H1 (cell line): Measurements from ENCODE around the gene PPP1R3F. TPM values are rescaled to one million over a fixed set of nuclear protein-coding genes. Genes with fewer than 3 reads are reported as not detected.

Experiments used
- EGR1 ChIP-seq: IDR thresholded peaks from 2 replicates; pipeline ENCODE4 v1.6.1; 2011; ENCODE audit warnings: low read depth, low read length, borderline replicate concordance
- GABPA ChIP-seq: IDR thresholded peaks from 2 replicates; pipeline ENCODE4 v1.6.1; 2011; ENCODE audit warnings: mild to moderate bottlenecking, low read length, moderate library complexity, borderline replicate concordance; ENCODE audit not compliant: insufficient read depth
- JUND ChIP-seq: IDR thresholded peaks from 2 replicates; pipeline ENCODE4 v1.6.1; 2011; ENCODE audit warnings: mild to moderate bottlenecking, improper control_type of control experiment, low read length
- KDM1A ChIP-seq: fragments of 200-600, 300-600 bp; sonication (generic); IDR thresholded peaks from 2 replicates; pipeline ENCODE4 v1.7.1; 2016; ENCODE audit warnings: mild to moderate bottlenecking, low read length, borderline replicate concordance
- POLR2A ChIP-seq, 2 experiments: IDR thresholded peaks; 1 replicate in 1 of 2; 2 replicates in 1 of 2; pipeline ENCODE4 v1.6.1; 2011; ENCODE audit warnings: low read depth in 2 of 2, low read length in 2 of 2, mild to moderate bottlenecking in 2 of 2; ENCODE audit errors: control extremely low read depth in 1 of 2
- POU5F1 ChIP-seq: IDR thresholded peaks from 2 replicates; pipeline ENCODE4 v1.6.1; 2011; ENCODE audit warnings: low read depth, mild to moderate bottlenecking, low read length, moderate library complexity
- RAD21 ChIP-seq, 2 experiments: IDR thresholded peaks in 1 of 2; conservative IDR thresholded peaks in 1 of 2; 2 replicates each; pipeline ENCODE4 v1.6.1; 2011; ENCODE audit warnings: low read depth in 2 of 2, low read length in 2 of 2, improper control_type of control experiment in 1 of 2, inconsistent platforms in 1 of 2, mild to moderate bottlenecking in 1 of 2, moderate library complexity in 1 of 2
- TAF1 ChIP-seq: IDR thresholded peaks from 2 replicates; pipeline ENCODE4 v1.6.1; 2011; ENCODE audit warnings: mild to moderate bottlenecking, low read depth, low read length
- polyA plus RNA-seq, 7 experiments: library from polyadenylated mRNA; depleted of rRNA in 3 of 7; stranded (reverse) in 5 of 7; unstranded in 2 of 7; fragments of >200 nt in 5 of 7; fragments of 200-250 nt in 2 of 7; gene quantifications; 1 replicate in 5 of 7; 2 replicates in 1 of 7; 4 replicates in 1 of 7; pipeline versions ENCODE4 v1.2.1 to v1.2.3, GENCODE V29; 2011 to 2013; ENCODE audit warnings: missing spikeins in 2 of 7, mixed read lengths in 2 of 7
- total RNA-seq: library from RNA; stranded (reverse); fragmentation: NEBNext Ultra II Directional; extraction: Animal tissue kit (Norgen Biotek cat#: 25700); gene quantifications from 2 replicates; pipeline ENCODE4 v1.2.1, GENCODE V29; 2021
- TF ChIP-seq, protein P1 (sequence below): fragments of 300-600 bp; sonication (generic); IDR thresholded peaks from 2 replicates; pipeline ENCODE4 v1.7.1; 2012; ENCODE audit warnings: low read length, moderate library complexity, mild to moderate bottlenecking, inconsistent platforms; ENCODE audit not compliant: insufficient replicate concordance
- TF ChIP-seq, protein P2 (sequence below): IDR thresholded peaks from 2 replicates; pipeline ENCODE4 v1.6.1; 2012; ENCODE audit warnings: low read length, inconsistent platforms

The PPP1R3F gene
- total and polyA plus RNA-seq, 2 of the 8 experiments (the other 6 are each of a cell fraction or from before 2014, with no cell fraction given) = 5.1 to 6.8 TPM

DNA sequence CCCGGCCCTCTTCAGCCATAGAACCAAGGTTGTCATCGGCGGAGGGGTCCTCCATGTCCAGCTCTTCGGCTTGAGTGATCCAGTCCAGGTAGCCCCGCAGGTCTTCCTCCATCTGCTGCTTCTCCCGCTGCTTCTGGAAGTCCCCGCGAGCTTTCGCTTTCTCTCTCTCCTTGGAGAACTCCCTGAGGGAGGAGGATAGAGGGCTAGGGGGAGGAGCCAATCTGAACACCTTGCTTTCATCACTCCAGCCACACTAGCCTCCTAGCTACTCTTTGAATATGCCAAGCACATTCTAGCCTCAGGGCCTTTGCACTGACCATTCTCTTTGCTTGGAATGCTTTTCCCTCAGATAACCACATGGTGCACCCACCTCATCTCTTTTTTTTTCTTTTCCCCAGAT lies 42.6 kb upstream of the PPP1R3F start (continued):
- TF ChIP-seq, protein P1, sequence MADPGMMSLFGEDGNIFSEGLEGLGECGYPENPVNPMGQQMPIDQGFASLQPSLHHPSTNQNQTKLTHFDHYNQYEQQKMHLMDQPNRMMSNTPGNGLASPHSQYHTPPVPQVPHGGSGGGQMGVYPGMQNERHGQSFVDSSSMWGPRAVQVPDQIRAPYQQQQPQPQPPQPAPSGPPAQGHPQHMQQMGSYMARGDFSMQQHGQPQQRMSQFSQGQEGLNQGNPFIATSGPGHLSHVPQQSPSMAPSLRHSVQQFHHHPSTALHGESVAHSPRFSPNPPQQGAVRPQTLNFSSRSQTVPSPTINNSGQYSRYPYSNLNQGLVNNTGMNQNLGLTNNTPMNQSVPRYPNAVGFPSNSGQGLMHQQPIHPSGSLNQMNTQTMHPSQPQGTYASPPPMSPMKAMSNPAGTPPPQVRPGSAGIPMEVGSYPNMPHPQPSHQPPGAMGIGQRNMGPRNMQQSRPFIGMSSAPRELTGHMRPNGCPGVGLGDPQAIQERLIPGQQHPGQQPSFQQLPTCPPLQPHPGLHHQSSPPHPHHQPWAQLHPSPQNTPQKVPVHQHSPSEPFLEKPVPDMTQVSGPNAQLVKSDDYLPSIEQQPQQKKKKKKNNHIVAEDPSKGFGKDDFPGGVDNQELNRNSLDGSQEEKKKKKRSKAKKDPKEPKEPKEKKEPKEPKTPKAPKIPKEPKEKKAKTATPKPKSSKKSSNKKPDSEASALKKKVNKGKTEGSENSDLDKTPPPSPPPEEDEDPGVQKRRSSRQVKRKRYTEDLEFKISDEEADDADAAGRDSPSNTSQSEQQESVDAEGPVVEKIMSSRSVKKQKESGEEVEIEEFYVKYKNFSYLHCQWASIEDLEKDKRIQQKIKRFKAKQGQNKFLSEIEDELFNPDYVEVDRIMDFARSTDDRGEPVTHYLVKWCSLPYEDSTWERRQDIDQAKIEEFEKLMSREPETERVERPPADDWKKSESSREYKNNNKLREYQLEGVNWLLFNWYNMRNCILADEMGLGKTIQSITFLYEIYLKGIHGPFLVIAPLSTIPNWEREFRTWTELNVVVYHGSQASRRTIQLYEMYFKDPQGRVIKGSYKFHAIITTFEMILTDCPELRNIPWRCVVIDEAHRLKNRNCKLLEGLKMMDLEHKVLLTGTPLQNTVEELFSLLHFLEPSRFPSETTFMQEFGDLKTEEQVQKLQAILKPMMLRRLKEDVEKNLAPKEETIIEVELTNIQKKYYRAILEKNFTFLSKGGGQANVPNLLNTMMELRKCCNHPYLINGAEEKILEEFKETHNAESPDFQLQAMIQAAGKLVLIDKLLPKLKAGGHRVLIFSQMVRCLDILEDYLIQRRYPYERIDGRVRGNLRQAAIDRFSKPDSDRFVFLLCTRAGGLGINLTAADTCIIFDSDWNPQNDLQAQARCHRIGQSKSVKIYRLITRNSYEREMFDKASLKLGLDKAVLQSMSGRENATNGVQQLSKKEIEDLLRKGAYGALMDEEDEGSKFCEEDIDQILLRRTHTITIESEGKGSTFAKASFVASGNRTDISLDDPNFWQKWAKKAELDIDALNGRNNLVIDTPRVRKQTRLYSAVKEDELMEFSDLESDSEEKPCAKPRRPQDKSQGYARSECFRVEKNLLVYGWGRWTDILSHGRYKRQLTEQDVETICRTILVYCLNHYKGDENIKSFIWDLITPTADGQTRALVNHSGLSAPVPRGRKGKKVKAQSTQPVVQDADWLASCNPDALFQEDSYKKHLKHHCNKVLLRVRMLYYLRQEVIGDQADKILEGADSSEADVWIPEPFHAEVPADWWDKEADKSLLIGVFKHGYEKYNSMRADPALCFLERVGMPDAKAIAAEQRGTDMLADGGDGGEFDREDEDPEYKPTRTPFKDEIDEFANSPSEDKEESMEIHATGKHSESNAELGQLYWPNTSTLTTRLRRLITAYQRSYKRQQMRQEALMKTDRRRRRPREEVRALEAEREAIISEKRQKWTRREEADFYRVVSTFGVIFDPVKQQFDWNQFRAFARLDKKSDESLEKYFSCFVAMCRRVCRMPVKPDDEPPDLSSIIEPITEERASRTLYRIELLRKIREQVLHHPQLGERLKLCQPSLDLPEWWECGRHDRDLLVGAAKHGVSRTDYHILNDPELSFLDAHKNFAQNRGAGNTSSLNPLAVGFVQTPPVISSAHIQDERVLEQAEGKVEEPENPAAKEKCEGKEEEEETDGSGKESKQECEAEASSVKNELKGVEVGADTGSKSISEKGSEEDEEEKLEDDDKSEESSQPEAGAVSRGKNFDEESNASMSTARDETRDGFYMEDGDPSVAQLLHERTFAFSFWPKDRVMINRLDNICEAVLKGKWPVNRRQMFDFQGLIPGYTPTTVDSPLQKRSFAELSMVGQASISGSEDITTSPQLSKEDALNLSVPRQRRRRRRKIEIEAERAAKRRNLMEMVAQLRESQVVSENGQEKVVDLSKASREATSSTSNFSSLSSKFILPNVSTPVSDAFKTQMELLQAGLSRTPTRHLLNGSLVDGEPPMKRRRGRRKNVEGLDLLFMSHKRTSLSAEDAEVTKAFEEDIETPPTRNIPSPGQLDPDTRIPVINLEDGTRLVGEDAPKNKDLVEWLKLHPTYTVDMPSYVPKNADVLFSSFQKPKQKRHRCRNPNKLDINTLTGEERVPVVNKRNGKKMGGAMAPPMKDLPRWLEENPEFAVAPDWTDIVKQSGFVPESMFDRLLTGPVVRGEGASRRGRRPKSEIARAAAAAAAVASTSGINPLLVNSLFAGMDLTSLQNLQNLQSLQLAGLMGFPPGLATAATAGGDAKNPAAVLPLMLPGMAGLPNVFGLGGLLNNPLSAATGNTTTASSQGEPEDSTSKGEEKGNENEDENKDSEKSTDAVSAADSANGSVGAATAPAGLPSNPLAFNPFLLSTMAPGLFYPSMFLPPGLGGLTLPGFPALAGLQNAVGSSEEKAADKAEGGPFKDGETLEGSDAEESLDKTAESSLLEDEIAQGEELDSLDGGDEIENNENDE = no peak
- TF ChIP-seq POLR2A (IDR thresholded peaks at IDR 0.05; ENCODE audit: control extremely low read depth in 1 of 2, low read depth in 2 of 2, low read length in 2 of 2) (no peak), EGR1 (no peak), TAF1 (no peak), JUND (no peak), GABPA (no peak), POU5F1 (no peak), KDM1A (no peak), RAD21 (IDR thresholded peaks at IDR 0.05 in 1 of 2, conservative IDR thresholded peaks at IDR 0.05 in 1 of 2; ENCODE audit: low read depth in 2 of 2, low read length in 2 of 2) (no peak)
- TF ChIP-seq, protein P2, sequence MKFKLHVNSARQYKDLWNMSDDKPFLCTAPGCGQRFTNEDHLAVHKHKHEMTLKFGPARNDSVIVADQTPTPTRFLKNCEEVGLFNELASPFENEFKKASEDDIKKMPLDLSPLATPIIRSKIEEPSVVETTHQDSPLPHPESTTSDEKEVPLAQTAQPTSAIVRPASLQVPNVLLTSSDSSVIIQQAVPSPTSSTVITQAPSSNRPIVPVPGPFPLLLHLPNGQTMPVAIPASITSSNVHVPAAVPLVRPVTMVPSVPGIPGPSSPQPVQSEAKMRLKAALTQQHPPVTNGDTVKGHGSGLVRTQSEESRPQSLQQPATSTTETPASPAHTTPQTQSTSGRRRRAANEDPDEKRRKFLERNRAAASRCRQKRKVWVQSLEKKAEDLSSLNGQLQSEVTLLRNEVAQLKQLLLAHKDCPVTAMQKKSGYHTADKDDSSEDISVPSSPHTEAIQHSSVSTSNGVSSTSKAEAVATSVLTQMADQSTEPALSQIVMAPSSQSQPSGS = no peak
